SU-DHL-6 (cell line): Measurements from ENCODE around the gene INTS6.

Experiments
- H2AFZ ChIP-seq: fragments of 200-600 bp; sonication (generic); 2 replicates; pipeline ENCODE4 v1.6.1; 2014; ENCODE audit warnings: low read depth, mild to moderate bottlenecking, moderate library complexity, mixed read lengths, antibody characterized with exemption, low read length; ENCODE audit not compliant: severe bottlenecking
- H3F3A ChIP-seq: fragments of 200-600 bp; shearing (Covaris generic); 2 replicates; pipeline ENCODE4 v1.6.0; 2016; ENCODE audit warnings: antibody characterized with exemption, mild to moderate bottlenecking; ENCODE audit not compliant: insufficient read depth
- H3K27ac ChIP-seq: fragments of 200-600 bp; sonication (generic); 2 replicates; pipeline ENCODE4 v1.5.1; 2016; ENCODE audit warnings: low read depth, mild to moderate bottlenecking, low read length, moderate library complexity, mixed read lengths
- H3K27me3 ChIP-seq: fragments of 200-600 bp; sonication (generic), shearing (Covaris generic); 2 replicates; pipeline ENCODE4 v1.6.0; 2014; ENCODE audit warnings: mild to moderate bottlenecking, low read length
- H3K36me3 ChIP-seq: fragments of 200-600 bp; sonication (generic); 2 replicates; pipeline ENCODE4 v1.6.1; 2014; ENCODE audit warnings: mild to moderate bottlenecking, low read length, mixed read lengths
- H3K4me2 ChIP-seq: fragments of 300-600, 200-600 bp; shearing (Covaris generic), sonication (generic); 2 replicates; pipeline ENCODE4 v1.6.0; 2014; ENCODE audit warnings: low read length, low read depth, mild to moderate bottlenecking; ENCODE audit not compliant: poor library complexity, severe bottlenecking
- H3K4me3 ChIP-seq: fragments of 200-600 bp; sonication (generic); 2 replicates; pipeline ENCODE4 v1.5.1; 2014; ENCODE audit warnings: antibody characterized with exemption, low read length, mild to moderate bottlenecking, mixed read lengths; ENCODE audit not compliant: insufficient read depth, poor library complexity, severe bottlenecking
- H3K79me2 ChIP-seq: fragments of 200-600 bp; sonication (generic); 2 replicates; pipeline ENCODE4 v1.6.1; 2014; ENCODE audit warnings: mild to moderate bottlenecking, low read length, moderate library complexity; ENCODE audit not compliant: insufficient read depth
- H3K9ac ChIP-seq: fragments of 200-600 bp; sonication (generic); 2 replicates; pipeline ENCODE4 v1.7.0; 2014; ENCODE audit warnings: mild to moderate bottlenecking, low read length
- H3K9me2 ChIP-seq: fragments of 200-600 bp; sonication (generic); replicated peaks from 2 replicates; pipeline ENCODE4 v1.6.1; 2014; ENCODE audit warnings: low read length; ENCODE audit not compliant: insufficient read depth
- H3K9me3 ChIP-seq: fragments of 200-600 bp; sonication (generic); 2 replicates; pipeline ENCODE4 v1.6.1; 2014; ENCODE audit warnings: low read length, mixed read lengths; ENCODE audit not compliant: insufficient read depth
- H4K20me1 ChIP-seq: fragments of 200-600 bp; sonication (generic); 2 replicates; pipeline ENCODE4 v1.6.1; 2014; ENCODE audit warnings: low read depth, mild to moderate bottlenecking, antibody characterized with exemption, low read length, moderate library complexity, mixed read lengths
- CTCF ChIP-seq: fragments of 200-600 bp; sonication (generic); IDR thresholded peaks from one replicate; pipeline ENCODE4 v1.5.1; 2017; ENCODE audit warnings: antibody characterized with exemption, mild to moderate bottlenecking, low read length, moderate library complexity; ENCODE audit not compliant: insufficient read depth, poor library complexity, severe bottlenecking
- EZH2phosphoT487 ChIP-seq: fragments of 200-600 bp; sonication (generic), shearing (Covaris generic); conservative IDR thresholded peaks from 2 replicates; pipeline ENCODE4 v1.6.1; 2018; ENCODE audit warnings: mild to moderate bottlenecking, antibody characterized with exemption, low read length, moderate library complexity, mixed read lengths

The INTS6 gene

GRCh38 chr13:51328488-51328887 lies 124.3 kb downstream of the INTS6 start:
- Histone ChIP-seq H3F3A (no peaks in the 10 kb centered on the region), H3K9me3 (no peaks in the 10 kb centered on the region), H2AFZ (no peak overlapping the region), H3K9ac (no peak overlapping the region), H4K20me1 (no peaks in the 10 kb centered on the region), H3K79me2 (no peaks in the 10 kb centered on the region), H3K9me2 (no peaks in the 10 kb centered on the region), H3K36me3 (no peaks in the 10 kb centered on the region), H3K27me3 (no peaks in the 10 kb centered on the region), H3K27ac (no peak overlapping the region), H3K4me3 (no peak overlapping the region), H3K4me2 (no peak overlapping the region)
- TF ChIP-seq EZH2phosphoT487 (no peak), CTCF (no peak)

- Histone ChIP-seq H3K4me3 (no peak overlapping the region), H3K9ac (no peak overlapping the region), H3K9me2 (no peaks in the 10 kb centered on the region), H3K4me2 (no peak overlapping the region), H3K36me3 (no peaks in the 10 kb centered on the region), H3K27me3 (no peaks in the 10 kb centered on the region), H2AFZ (no peak overlapping the region), H3K27ac (no peak overlapping the region), H3F3A (no peaks in the 10 kb centered on the region), H3K9me3 (no peaks in the 10 kb centered on the region), H4K20me1 (no peaks in the 10 kb centered on the region), H3K79me2 (no peaks in the 10 kb centered on the region)
- TF ChIP-seq EZH2phosphoT487: no peak
- no peak for TF ChIP-seq CTCF
Measured at GRCh38 chr13:51327961-51328360, 124.9 kb downstream of the INTS6 start.

GRCh38 chr13:51326777-51327176 lies 126.1 kb downstream of the INTS6 start:
- Histone ChIP-seq H3K27ac (no peak overlapping the region), H3K9ac (no peak overlapping the region)

More at GRCh38 chr13:51326777-51327176, 126.1 kb downstream of the INTS6 start:
- no peaks in the 10 kb centered on the region for H3K9me3 ChIP-seq
- no peak overlapping the region for H2AFZ ChIP-seq
- no peaks in the 10 kb centered on the region for H4K20me1 ChIP-seq
- no peaks in the 10 kb centered on the region for H3K9me2 ChIP-seq
- no peak overlapping the region for H3K4me2 ChIP-seq
- TF ChIP-seq EZH2phosphoT487 (no peak), CTCF (no peak)
- H3K36me3 ChIP-seq: no peaks in the 10 kb centered on the region
- no peaks in the 10 kb centered on the region for H3K27me3 ChIP-seq
- H3K79me2 ChIP-seq: no peaks in the 10 kb centered on the region
- no peaks in the 10 kb centered on the region for H3F3A ChIP-seq
- no peak overlapping the region for H3K4me3 ChIP-seq
